ENCODE measurements around the gene REC8. TPM values are rescaled to one million over a fixed set of nuclear protein-coding genes. Genes with fewer than 3 reads are reported as not detected.
"Not testable (repeated sequence)": the region's sequence is repeated elsewhere in the genome, so short reads cannot be mapped to it uniquely, and the experiment has no call there.

REC8 gene
- total RNA-seq, 1 donor from 2014 or later: 158 TPM

GRCh38 chr14:24207625-24208024 lies 35.7 kb downstream of the REC8 start:
- no peak for TF ChIP-seq CTCF (conservative IDR thresholded peaks at IDR 0.05; ENCODE audit: low read depth, low read length)
- DNase-seq (ENCODE audit: low read depth): no peak
- H3K4me3 ChIP-seq (ENCODE audit: low read depth, low read length): no peak overlapping the region

- no peak for DNase-seq (ENCODE audit: low read depth)
- TF ChIP-seq CTCF (conservative IDR thresholded peaks at IDR 0.05; ENCODE audit: low read depth, low read length): no peak
- H3K4me3 ChIP-seq (ENCODE audit: low read depth, low read length): no peak overlapping the region
Observed at GRCh38 chr14:24211311-24211710, 39.4 kb downstream of the REC8 start.

GRCh38 chr14:24212924-24213865 lies 41.3 kb downstream of the REC8 start, which contains the start of gene CHMP4A:
TSS of gene CHMP4A (minus strand) at chr14:24213488. CDS start at chr14:24213439, 49 bp downstream.
- peak within 1 kb of the TSS; percentile 72 for H3K4me3 ChIP-seq (ENCODE audit: low read depth, low read length)
- DNase-seq (ENCODE audit: low read depth): peak; percentile 69
- TF ChIP-seq CTCF (conservative IDR thresholded peaks at IDR 0.05; ENCODE audit: low read depth, low read length): peak; percentile 12

- no peak for DNase-seq (ENCODE audit: low read depth)
- no peak for TF ChIP-seq CTCF (conservative IDR thresholded peaks at IDR 0.05; ENCODE audit: low read depth, low read length)
Observed at GRCh38 chr14:24213866-24214662, 42.2 kb downstream of the REC8 start.

GRCh38 chr14:24215495-24216344 lies 43.8 kb downstream of the REC8 start, which contains the start of gene MDP1:
TSS of gene MDP1 (minus strand) at chr14:24216066. CDS start at chr14:24215955, 111 bp downstream.
- peak; percentile 53 for TF ChIP-seq CTCF (conservative IDR thresholded peaks at IDR 0.05; ENCODE audit: low read depth, low read length)
- H3K4me3 ChIP-seq (ENCODE audit: low read depth, low read length): peak within 1 kb of the TSS; percentile 86
- DNase-seq (ENCODE audit: low read depth): no peak

More at GRCh38 chr14:24213866-24214662, 42.2 kb downstream of the REC8 start:
- peak overlapping the region; percentile 86 for H3K4me3 ChIP-seq (ENCODE audit: low read depth, low read length)

GRCh38 chr14:24216345-24216699 lies 44.4 kb downstream of the REC8 start:
- DNase-seq (ENCODE audit: low read depth): no peak
- TF ChIP-seq CTCF (conservative IDR thresholded peaks at IDR 0.05; ENCODE audit: low read depth, low read length): no peak
- H3K4me3 ChIP-seq (ENCODE audit: low read depth, low read length): peak overlapping the region; percentile 86

- not testable (repeated sequence) for DNase-seq (ENCODE audit: low read depth)
Observed at GRCh38 chr14:24216876-24217275, 45.0 kb downstream of the REC8 start.

More at GRCh38 chr14:24216876-24217275, 45.0 kb downstream of the REC8 start:
- not testable (repeated sequence) for H3K4me3 ChIP-seq (ENCODE audit: low read depth, low read length)
